ENCODE measurements around the gene RGL2. TPM values are rescaled to one million over a fixed set of nuclear protein-coding genes. Genes with fewer than 3 reads are reported as not detected.

The RGL2 gene
- total and polyA plus RNA-seq, 2 donors (not counting 3 experiments of a cell fraction or from before 2014, with no cell fraction given), result 87.7 to 90.3 TPM

DNA sequence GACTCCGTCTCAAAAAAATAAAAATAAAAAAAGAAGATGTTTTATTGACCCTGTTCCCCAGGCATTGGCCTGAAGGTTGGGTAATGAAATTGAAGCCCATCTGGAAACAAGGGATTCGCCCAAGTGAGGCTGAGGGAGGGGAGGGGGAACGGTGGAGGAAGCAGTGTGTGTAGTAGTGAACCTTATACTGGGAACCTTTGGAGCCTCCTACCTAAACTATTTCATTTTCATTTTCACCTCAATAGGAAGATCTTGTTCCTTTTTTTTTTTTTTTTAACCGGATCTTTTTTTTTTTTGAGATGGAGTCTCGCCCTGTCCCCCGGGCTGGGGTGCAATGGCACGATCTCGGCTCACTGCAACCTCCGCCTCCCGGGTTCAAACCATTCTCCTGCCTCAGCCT is 32.0 kb upstream of the RGL2 start:
- Histone ChIP-seq H3K27me3 (ENCODE audit: control insufficient read depth in 2 of 2, insufficient read depth in 2 of 2, low read length in 2 of 2) (no peaks in the 10 kb centered on the region), H3K4me1 (ENCODE audit: control insufficient read depth, extremely low read depth, insufficient read depth, low read length) (no peaks in the 10 kb centered on the region), H3K79me2 (ENCODE audit: control insufficient read depth, insufficient read depth, low read length) (no peaks in the 10 kb centered on the region), H3K4me2 (ENCODE audit: insufficient read depth, low read length) (no peak overlapping the region), H3K4me3 (replicated peaks in 1 of 3; ENCODE audit: insufficient read depth in 1 of 3, low read depth in 1 of 3, low read length in 3 of 3) (no peak overlapping the region), H4K20me1 (replicated peaks; ENCODE audit: control insufficient read depth, extremely low read depth, insufficient read depth, low read length) (no peaks in the 10 kb centered on the region), H3K9me3 (replicated peaks; ENCODE audit: control insufficient read depth, insufficient read depth, low read length) (no peaks in the 10 kb centered on the region), H3K27ac (ENCODE audit: insufficient read depth, low read depth, low read length) (no peak overlapping the region), H3K9ac (replicated peaks; ENCODE audit: extremely low read depth, insufficient read depth, low read length) (no peak overlapping the region), H3K36me3 (ENCODE audit: control insufficient read depth in 2 of 2, extremely low read depth in 1 of 2, insufficient read depth in 2 of 2, low read length in 2 of 2) (no peaks in the 10 kb centered on the region), H2AFZ (ENCODE audit: low read depth, low read length) (no peak overlapping the region), H3K9me1 (replicated peaks; ENCODE audit: control insufficient read depth, extremely low read depth, insufficient read depth, low read length) (no peaks in the 10 kb centered on the region)
- DNase-seq (ENCODE audit: low read depth, low spot score) (no peak), FAIRE-seq (no peak)
- intact Hi-C loops (cut with micrococcal nuclease), result no loop called here
- ChIA-PET CTCF (no interaction called here), POLR2A (no interaction called here)
- BruUV-seq (replicated peaks), result no TSS peak
- no peak for TF ChIP-seq GATA2 (IDR thresholded peaks at IDR 0.05; ENCODE audit: insufficient read depth, insufficient read length, low read depth, low read length)
- no peak for TF ChIP-seq JUN (IDR thresholded peaks at IDR 0.05; ENCODE audit: borderline replicate concordance, insufficient read depth, insufficient read length, low read depth)
- no peak for TF ChIP-seq POLR2A (IDR thresholded peaks at IDR 0.05; ENCODE audit: low read depth, low read length)
- no peak for TF ChIP-seq FOS (IDR thresholded peaks at IDR 0.05; ENCODE audit: borderline replicate concordance, insufficient read depth, low read length)
- no peak for TF ChIP-seq POLR2AphosphoS5 (IDR thresholded peaks at IDR 0.05; ENCODE audit: insufficient read depth, low read depth, low read length)
- no peak for TF ChIP-seq MAX (IDR thresholded peaks at IDR 0.05; ENCODE audit: insufficient read depth, insufficient read length)
- TF ChIP-seq MYC (IDR thresholded peaks at IDR 0.05; ENCODE audit: low read depth, low read length), result no peak
- TF ChIP-seq EZH2 (IDR thresholded peaks at IDR 0.05; ENCODE audit: borderline replicate concordance, low read depth, low read length, severe bottlenecking), result no peak
- TF ChIP-seq CTCF (IDR thresholded peaks at IDR 0.05; ENCODE audit: extremely low read depth in 1 of 2, insufficient read depth in 1 of 2, low read depth in 1 of 2, low read length in 2 of 2), result no peak
- dilution Hi-C loops (cut with MboI; ENCODE audit: extremely low pct_ligation_motif_present, low sequenced_read_pairs), result no loop called here

All from endothelial cell of umbilical vein (primary cell).